Keratinocyte (primary cell): ENCODE results near the gene MIB2. TPM values are rescaled to one million over a fixed set of nuclear protein-coding genes. Genes with fewer than 3 reads are reported as not detected.
A peak's percentile ranks its signal among the peaks of the same experiment; 100 is the strongest.

Experiments
- DNase-seq: peaks from one replicate; pipeline ENCODE4 v3.0.0-alpha.2; 2011; ENCODE audit warnings: low read depth, missing footprints, low spot score
- FAIRE-seq: peaks from 2 replicates; lab custom pipeline; 2011; peaks lifted over from hg19 to GRCh38; lab: Jason Lieb, UNC
- H2AFZ ChIP-seq: 2 replicates; pipeline ENCODE4 v1.6.0; 2012; ENCODE audit warnings: low read length, control low read depth, inconsistent platforms; ENCODE audit not compliant: control insufficient read depth
- H3K27ac ChIP-seq: 2 replicates; pipeline ENCODE4 v1.5.1; 2011; ENCODE audit warnings: low read length; ENCODE audit not compliant: control insufficient read depth, insufficient read depth
- H3K27me3 ChIP-seq: 3 replicates; pipeline ENCODE4 v1.6.0; 2011; ENCODE audit warnings: low read length; ENCODE audit not compliant: control insufficient read depth, insufficient read depth; ENCODE audit errors: extremely low read depth
- H3K36me3 ChIP-seq, 2 experiments: 2 replicates in 1 of 2; 3 replicates in 1 of 2; pipeline ENCODE4 v1.5.1; 2011; ENCODE audit warnings: low read length in 2 of 2, mild to moderate bottlenecking in 1 of 2; ENCODE audit not compliant: control insufficient read depth in 2 of 2, insufficient read depth in 2 of 2; ENCODE audit errors: extremely low read depth in 1 of 2
- H3K4me1 ChIP-seq: 3 replicates; pipeline ENCODE4 v1.5.1; 2011; ENCODE audit warnings: low read length; ENCODE audit not compliant: control insufficient read depth, insufficient read depth; ENCODE audit errors: extremely low read depth
- H3K4me2 ChIP-seq: 3 replicates; pipeline ENCODE4 v1.6.0; 2011; ENCODE audit warnings: low read depth, low read length; ENCODE audit not compliant: control insufficient read depth, insufficient read depth; ENCODE audit errors: extremely low read depth
- H3K4me3 ChIP-seq, 3 experiments: fragments of 200-600 bp in 1 of 3; sonication (generic) in 1 of 3; 2 replicates in 2 of 3; 3 replicates in 1 of 3; pipeline ENCODE4 v1.5.1; 2011 to 2016; ENCODE audit warnings: low read length in 3 of 3, mild to moderate bottlenecking in 3 of 3, control low read depth in 2 of 3, inconsistent platforms in 1 of 3, low read depth in 1 of 3, mixed read lengths in 1 of 3, mixed run types in 1 of 3, moderate library complexity in 1 of 3; ENCODE audit not compliant: control insufficient read depth in 2 of 3, insufficient read depth in 2 of 3; ENCODE audit errors: extremely low read depth in 1 of 3
- H3K79me2 ChIP-seq: 2 replicates; pipeline ENCODE4 v1.6.0; 2012; ENCODE audit warnings: low read length; ENCODE audit not compliant: control insufficient read depth, insufficient read depth
- H3K9ac ChIP-seq: 3 replicates; pipeline ENCODE4 v1.6.0; 2011; ENCODE audit warnings: low read length; ENCODE audit not compliant: control insufficient read depth, insufficient read depth; ENCODE audit errors: extremely low read depth
- H3K9me1 ChIP-seq: 3 replicates; pipeline ENCODE4 v1.6.0; 2011; ENCODE audit warnings: low read length; ENCODE audit not compliant: control insufficient read depth, insufficient read depth; ENCODE audit errors: extremely low read depth
- H3K9me3 ChIP-seq: 2 replicates; pipeline ENCODE4 v1.5.1; 2012; ENCODE audit warnings: low read depth, low read length; ENCODE audit not compliant: control insufficient read depth
- H4K20me1 ChIP-seq: 3 replicates; pipeline ENCODE4 v1.6.0; 2011; ENCODE audit warnings: low read length; ENCODE audit not compliant: control insufficient read depth, insufficient read depth; ENCODE audit errors: extremely low read depth
- EZH2 ChIP-seq: IDR thresholded peaks from one replicate; pipeline ENCODE4 v1.6.1; 2012; ENCODE audit warnings: inconsistent platforms, mild to moderate bottlenecking, low read length, moderate library complexity
- dilution Hi-C: fragments of 300-500 bp; cut with MboI; formaldehyde crosslinking; loops from one replicate; pipeline ENCODE4 v1.7.0; 2020; ENCODE audit warnings: low sequenced_read_pairs; ENCODE audit not compliant: extremely low pct_ligation_motif_present
- polyA plus RNA-seq, 5 experiments: library from polyadenylated mRNA; depleted of rRNA in 3 of 5; stranded (reverse) in 3 of 5; stranded (forward) in 1 of 5; unstranded in 1 of 5; fragments of >200 nt; gene quantifications; 1 replicate in 1 of 5; 2 replicates in 3 of 5; 3 replicates in 1 of 5; pipeline versions ENCODE4 v1.2.1 to v1.2.3, GENCODE V29; 2011 to 2012; ENCODE audit warnings: missing spikeins in 2 of 5, low read depth in 1 of 5, low replicate concordance in 1 of 5
- TF ChIP-seq, protein P1 (sequence below), 3 experiments: IDR thresholded peaks in 1 of 3; conservative IDR thresholded peaks in 1 of 3; optimal IDR thresholded peaks in 1 of 3; 2 replicates in 2 of 3; 3 replicates in 1 of 3; pipeline versions ENCODE3 to v1.5.1; 2011; ENCODE audit warnings: low read length in 3 of 3, mild to moderate bottlenecking in 3 of 3, moderate library complexity in 2 of 3, control low read depth in 1 of 3, inconsistent platforms in 1 of 3; ENCODE audit not compliant: insufficient read depth in 2 of 3; ENCODE audit errors: extremely low read depth in 1 of 3

Gene MIB2
- polyA plus RNA-seq, 1 donor (not counting 4 experiments of a cell fraction or from before 2014, with no cell fraction given) = 13.9 TPM

DNA sequence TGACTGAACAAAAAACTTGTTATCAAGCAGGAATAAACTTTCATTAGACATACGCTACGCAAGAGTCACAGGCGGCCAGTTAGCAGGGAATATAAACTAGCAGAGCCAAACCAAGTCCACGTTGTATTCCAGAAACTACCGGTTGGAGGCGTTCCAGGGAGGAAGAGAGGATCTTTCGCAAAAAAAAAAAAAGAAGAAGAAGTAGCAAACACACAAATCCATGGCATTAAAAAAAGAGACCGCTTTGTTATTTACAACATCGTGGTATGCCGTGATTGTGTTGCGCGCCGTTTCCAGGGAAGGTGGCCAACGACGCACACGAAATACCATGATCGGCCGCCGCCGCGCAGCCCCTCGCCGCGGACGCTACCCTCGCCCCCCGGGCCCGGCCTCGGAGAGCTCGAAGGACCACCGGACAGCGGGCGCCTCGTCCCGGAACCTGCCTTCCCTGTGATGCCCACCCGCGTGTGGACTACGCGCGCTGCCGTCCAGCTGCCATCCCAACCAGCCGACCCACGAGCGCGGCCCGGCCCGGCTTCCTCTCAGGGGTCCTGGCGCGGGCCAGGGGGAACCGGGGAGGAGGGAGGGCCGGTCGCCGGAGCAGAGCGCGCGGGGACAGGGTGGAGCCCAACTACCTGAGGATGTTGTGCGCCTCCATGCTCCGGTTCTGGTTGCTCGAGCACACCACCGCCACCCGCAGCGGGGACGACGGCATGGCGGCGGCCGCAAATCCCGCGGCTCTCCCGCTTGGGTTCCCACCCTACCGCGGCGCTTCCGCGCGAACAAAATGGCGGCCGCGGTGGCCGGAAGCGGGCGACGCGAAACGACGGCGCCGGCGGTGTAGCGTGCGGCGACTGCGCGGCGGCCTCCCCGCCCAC is 41.2 kb upstream of the MIB2 start:
- no peak for TF ChIP-seq EZH2
- TF ChIP-seq, protein P1, sequence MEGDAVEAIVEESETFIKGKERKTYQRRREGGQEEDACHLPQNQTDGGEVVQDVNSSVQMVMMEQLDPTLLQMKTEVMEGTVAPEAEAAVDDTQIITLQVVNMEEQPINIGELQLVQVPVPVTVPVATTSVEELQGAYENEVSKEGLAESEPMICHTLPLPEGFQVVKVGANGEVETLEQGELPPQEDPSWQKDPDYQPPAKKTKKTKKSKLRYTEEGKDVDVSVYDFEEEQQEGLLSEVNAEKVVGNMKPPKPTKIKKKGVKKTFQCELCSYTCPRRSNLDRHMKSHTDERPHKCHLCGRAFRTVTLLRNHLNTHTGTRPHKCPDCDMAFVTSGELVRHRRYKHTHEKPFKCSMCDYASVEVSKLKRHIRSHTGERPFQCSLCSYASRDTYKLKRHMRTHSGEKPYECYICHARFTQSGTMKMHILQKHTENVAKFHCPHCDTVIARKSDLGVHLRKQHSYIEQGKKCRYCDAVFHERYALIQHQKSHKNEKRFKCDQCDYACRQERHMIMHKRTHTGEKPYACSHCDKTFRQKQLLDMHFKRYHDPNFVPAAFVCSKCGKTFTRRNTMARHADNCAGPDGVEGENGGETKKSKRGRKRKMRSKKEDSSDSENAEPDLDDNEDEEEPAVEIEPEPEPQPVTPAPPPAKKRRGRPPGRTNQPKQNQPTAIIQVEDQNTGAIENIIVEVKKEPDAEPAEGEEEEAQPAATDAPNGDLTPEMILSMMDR (optimal IDR thresholded peaks at IDR 0.05 in 1 of 3, IDR thresholded peaks at IDR 0.05 in 1 of 3, conservative IDR thresholded peaks at IDR 0.05 in 1 of 3; ENCODE audit: extremely low read depth in 1 of 3, insufficient read depth in 2 of 3, low read length in 3 of 3) = peak in 2 of 3 experiments; percentile 17 to 23
- FAIRE-seq = peak; percentile 46

DNA sequence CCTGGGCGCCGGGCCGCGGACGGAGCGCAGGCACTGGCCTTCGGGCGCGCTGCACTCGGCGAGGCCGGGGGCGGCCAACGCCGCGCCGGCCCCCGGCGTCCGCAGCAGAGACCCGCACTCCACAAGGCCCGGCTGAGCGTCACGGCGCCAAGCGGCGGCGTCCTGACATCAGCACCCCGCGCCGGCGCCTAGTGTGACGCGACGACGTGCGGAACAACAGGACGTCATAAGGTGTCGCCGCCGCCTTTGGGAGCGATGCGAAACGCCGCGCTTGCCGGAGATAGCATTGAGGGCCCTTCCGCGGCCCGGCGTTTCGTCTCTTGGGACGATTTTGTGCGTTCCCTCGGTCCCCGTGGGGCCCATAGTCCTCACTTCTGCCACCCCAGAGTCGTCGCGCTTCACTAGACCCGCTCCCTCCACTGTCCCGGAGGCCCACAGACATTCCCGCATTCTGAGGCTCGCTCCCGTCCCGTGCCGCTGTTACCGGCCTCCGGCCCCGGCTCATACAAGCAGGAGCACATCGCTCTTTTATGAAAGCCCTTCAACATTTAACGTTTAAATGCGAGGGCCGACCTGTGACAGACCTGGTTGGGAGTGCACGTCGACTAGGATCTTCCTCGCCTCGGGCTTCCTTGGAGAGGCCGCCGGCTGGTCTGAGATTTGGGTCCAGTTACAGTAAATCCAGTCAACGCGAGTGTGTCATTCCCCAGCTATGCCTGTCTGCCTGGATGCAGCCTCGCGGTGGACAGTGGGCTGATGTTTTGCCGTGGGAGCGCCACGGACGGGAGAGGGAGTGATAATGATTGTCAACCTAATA is 40.4 kb upstream of the MIB2 start, which contains the start of gene SSU72:
TSS of gene SSU72 (minus strand) at position 143 of the 817 bp plus-strand sequence. CDS start 306 bp downstream, outside the sequence.
- peaks cover 43% of the 10 kb centered on the region for H3K79me2 ChIP-seq
- TF ChIP-seq EZH2 = no peak
- TF ChIP-seq, protein P1 (optimal IDR thresholded peaks at IDR 0.05 in 1 of 3, IDR thresholded peaks at IDR 0.05 in 1 of 3, conservative IDR thresholded peaks at IDR 0.05 in 1 of 3; ENCODE audit: extremely low read depth in 1 of 3, insufficient read depth in 2 of 3, low read length in 3 of 3) = no peak
- no peaks in the 10 kb centered on the region for H3K9me1 ChIP-seq
- peak within 1 kb of the TSS; percentile 99 for H3K9ac ChIP-seq
- DNase-seq (peak; percentile 44), FAIRE-seq (no peak)
- H3K36me3 ChIP-seq = peaks cover 0 to 2% of the 10 kb centered on the region in 2 experiments
- H3K4me2 ChIP-seq = peak within 1 kb of the TSS; percentile 95
- peaks cover 5% of the 10 kb centered on the region for H4K20me1 ChIP-seq
- peak within 1 kb of the TSS; percentile 97 to 99 (median 99) for H3K4me3 ChIP-seq
- peak within 1 kb of the TSS; percentile 97 for H3K27ac ChIP-seq
- H2AFZ ChIP-seq = peak within 1 kb of the TSS; percentile 79
- peaks cover 9% of the 10 kb centered on the region for H3K27me3 ChIP-seq
- dilution Hi-C loops = no loop called here
- H3K9me3 ChIP-seq = no peaks in the 10 kb centered on the region
- peaks cover 16% of the 10 kb centered on the region for H3K4me1 ChIP-seq

More for the DNA sequence above, 41.2 kb upstream of the MIB2 start:
- dilution Hi-C loops = no loop called here
- H3K4me2 ChIP-seq = peak overlapping the region; percentile 88
- no peak for DNase-seq
- peaks cover 9% of the 10 kb centered on the region for H3K27me3 ChIP-seq
- peaks cover 51% of the 10 kb centered on the region for H3K79me2 ChIP-seq
- H2AFZ ChIP-seq = peak overlapping the region; percentile 68
- H4K20me1 ChIP-seq = peaks cover 7% of the 10 kb centered on the region
- H3K27ac ChIP-seq = peak overlapping the region; percentile 97
- peak overlapping the region; percentile 99 for H3K9ac ChIP-seq
- peak overlapping the region; percentile 70 to 99 (median 97) for H3K4me3 ChIP-seq
- H3K4me1 ChIP-seq = peaks cover 16% of the 10 kb centered on the region
- no peaks in the 10 kb centered on the region for H3K9me3 ChIP-seq
- peaks cover 0 to 2% of the 10 kb centered on the region in 2 experiments for H3K36me3 ChIP-seq
- no peaks in the 10 kb centered on the region for H3K9me1 ChIP-seq
